HG03520 (cell line): ENCODE measurements around the gene ATP6V1G1.
"Not testable (repeated sequence)": the region's sequence is repeated elsewhere in the genome, so short reads cannot be mapped to it uniquely, and the experiment has no call there.

Experiments used
- ATAC-seq: cut with Tn5 transposase; IDR thresholded peaks from one replicate; pipeline ENCODE4 v1.9.1; 2021; ENCODE audit warnings: mild to moderate bottlenecking, moderate library complexity; ENCODE audit not compliant: unreplicated experiment

ATP6V1G1 gene

GRCh38 chr9:114576779-114577178 lies 10.8 kb upstream of the ATP6V1G1 start:
- not testable (repeated sequence) for ATAC-seq

DNA sequence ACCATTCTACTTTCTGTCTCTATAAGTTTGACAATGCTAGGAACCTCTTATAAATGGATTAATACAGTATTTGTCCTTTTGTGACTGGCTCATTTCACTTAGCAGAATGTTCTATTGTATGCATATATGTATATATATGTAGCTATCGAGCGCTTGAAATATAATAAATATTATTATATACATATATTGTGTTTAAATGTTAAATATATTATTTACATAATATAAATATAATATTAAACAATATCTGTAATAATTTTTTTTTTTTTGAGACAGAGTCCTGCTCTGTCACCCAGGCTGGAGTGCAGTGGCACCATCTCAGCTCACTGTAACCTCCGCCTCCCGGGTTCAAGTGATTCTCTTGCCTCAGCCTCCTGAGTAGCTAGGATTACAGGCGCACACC lies 9.4 kb upstream of the ATP6V1G1 start:
- ATAC-seq, result not testable (repeated sequence)

- no peak for ATAC-seq
Measured at GRCh38 chr9:114580609-114581193, 6.9 kb upstream of the ATP6V1G1 start.

DNA sequence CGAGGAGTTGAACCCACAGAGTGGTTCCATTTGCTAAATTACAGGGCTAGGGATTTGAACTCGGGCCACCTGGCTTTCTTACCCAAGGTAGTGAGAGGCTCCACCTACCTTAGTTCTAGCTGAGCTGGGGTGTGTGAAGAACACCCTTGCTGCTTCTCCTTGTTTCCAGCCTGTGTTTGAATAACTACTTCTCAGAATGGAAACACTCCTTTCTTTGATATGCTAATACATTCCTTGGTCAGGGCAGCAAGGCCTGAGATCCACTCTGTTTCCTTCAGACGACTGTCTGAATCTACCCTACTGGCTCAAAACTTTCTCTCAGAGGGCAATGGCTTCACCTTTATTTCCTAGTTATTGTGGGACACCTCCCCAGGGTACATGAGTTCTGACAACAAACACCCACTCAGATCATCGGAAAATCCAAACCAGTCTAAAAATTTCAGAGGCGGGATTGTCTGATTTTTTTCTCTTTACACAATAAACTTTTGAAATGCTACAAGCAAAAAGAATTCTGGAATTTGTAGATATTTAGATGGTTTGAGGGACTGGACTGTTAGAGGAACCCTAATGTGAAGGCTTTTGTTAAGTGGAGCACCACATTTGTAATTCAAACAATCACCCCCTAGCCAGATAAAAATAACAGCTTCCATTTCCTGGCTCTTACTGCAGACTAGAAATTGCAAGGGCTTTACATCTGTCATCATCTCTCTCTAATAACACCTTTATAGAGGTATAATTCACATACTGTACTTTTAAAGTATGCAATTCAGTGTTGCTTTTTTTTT lies 4.0 kb upstream of the ATP6V1G1 start:
- ATAC-seq, result no peak

DNA sequence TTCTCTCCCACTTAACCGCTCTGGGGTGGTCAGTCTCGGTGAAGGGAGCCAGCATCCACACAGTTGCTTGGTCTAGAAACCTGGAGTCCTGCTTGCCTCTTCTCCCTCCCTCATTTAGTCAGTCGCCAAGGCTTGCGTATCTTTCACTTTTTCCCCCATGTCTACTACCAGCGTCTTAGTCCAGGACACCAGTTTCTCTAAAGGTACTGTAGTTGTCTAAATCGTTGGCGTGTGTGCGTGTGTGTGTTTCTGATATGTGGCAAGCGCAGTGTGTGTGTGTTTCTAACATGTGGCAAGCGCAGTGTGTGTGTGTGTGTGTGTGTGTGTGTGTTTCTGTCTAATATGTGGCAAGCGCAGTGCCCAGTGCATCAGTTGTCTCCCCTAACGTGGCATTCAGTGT lies 641 bp downstream of the ATP6V1G1 start:
- no peak for ATAC-seq

GRCh38 chr9:114588651-114589526 lies 1.3 kb downstream of the ATP6V1G1 start:
- ATAC-seq, result no peak

- no peak for ATAC-seq
Measured at GRCh38 chr9:114590328-114590727, 2.8 kb downstream of the ATP6V1G1 start.

DNA sequence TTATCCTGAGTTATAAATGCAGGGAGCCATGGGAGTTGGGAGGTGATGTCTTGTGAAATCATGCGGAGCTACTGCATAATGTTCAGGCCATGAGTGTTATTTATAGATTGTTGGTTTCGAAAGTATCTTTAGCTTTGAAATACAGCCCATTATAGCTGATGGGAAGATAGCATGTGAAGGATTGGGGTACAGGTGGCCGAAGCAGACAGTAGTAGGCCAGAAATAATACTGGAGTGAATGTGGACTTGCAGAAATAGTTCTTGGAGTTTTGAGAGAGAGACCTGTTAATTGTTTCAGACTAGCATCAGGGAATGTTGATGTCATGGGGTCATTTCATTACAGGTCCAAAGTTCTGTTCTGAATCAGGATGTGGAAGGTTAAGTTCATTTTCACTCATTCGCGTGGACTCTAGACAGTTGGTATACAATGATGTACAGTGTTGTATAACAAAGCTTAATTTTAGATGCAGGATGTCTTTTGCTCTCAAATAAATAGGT lies 3.8 kb downstream of the ATP6V1G1 start:
- no peak for ATAC-seq

DNA sequence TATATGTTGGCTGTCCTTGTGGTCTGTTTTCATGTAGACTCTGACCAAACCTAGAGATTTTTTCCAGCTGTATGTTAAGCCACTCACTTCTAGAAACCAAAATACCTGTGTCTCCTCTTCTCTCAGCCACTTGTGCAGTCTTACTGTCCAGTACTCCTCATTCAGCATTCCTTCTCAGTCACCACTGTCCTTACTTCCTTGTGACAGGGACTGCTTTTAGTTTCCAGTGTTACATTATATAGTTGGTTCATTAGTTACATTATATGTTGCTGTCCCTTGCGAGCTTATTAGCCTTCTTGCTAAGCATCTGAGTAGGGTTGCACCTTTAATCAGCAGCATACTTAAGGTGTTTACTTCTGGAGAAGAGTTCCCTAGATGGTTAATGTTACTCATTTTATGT lies 4.3 kb downstream of the ATP6V1G1 start:
- no peak for ATAC-seq

- ATAC-seq, result no peak
Measured at GRCh38 chr9:114592356-114592755, 4.8 kb downstream of the ATP6V1G1 start.

DNA sequence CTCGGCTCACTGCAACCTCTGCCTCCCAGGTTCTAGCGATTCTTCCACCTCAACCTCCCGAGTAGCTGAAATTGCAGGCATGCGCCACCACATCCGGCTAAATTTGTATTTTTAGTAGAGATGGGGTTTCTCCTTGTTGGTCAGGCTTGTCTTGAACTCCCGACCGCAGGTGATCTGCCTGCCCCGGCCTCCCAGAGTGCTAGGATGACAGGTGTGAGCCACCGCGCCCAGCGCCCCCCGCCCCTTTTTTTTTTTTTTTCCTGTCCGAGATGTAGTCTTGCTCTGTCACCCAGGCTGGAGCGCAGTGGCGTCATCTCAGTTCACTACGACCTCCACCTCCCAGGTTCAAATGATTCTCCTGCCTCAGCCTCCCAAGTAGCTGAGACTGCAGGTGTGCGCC lies 6.6 kb downstream of the ATP6V1G1 start:
- ATAC-seq, result no peak

GRCh38 chr9:114600502-114601248 lies 13.1 kb downstream of the ATP6V1G1 start:
- ATAC-seq, result not testable (repeated sequence)

GRCh38 chr9:114601787-114602186 lies 14.2 kb downstream of the ATP6V1G1 start:
- not testable (repeated sequence) for ATAC-seq

- ATAC-seq, result no peak
Measured at GRCh38 chr9:114602620-114603019, 15.1 kb downstream of the ATP6V1G1 start.

DNA sequence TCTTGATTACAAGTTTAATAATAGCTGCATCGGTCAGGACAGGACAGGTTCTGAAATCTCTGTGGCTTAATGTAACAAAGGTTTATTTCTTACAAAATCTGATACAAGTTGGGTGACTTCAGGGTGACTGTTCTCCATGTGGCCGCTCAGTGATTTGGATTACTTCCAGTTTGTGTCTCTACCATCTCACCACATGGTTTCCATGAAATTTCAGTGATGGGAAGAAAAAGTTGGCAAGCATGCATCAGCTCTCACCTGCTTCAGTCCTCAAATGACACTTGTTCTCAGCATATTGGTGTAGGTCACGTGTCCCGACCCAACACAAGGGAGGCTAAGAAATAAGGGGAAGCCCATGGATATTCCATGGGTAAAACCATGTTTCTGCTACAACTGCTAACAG lies 15.7 kb downstream of the ATP6V1G1 start:
- ATAC-seq, result no peak

DNA sequence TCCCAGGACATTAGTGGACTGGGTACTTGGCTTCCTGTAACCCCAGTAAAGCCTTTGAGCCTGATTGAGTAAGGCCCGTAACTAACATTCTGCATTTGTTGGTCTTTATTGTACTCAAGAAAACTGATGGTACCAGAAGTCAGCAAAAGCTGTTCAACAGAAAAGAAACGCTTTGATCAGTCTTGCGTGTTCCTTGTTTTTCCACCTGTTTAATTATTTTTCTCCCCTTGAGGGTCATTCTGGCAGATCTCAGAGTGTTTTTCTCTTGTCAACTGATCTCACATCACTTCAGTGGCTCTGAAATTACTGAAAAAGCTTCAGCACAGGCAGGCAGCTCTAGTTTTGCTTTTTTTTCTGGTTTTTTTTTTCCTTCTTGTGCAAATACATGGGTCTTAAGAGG lies 17.4 kb downstream of the ATP6V1G1 start:
- no peak for ATAC-seq

DNA sequence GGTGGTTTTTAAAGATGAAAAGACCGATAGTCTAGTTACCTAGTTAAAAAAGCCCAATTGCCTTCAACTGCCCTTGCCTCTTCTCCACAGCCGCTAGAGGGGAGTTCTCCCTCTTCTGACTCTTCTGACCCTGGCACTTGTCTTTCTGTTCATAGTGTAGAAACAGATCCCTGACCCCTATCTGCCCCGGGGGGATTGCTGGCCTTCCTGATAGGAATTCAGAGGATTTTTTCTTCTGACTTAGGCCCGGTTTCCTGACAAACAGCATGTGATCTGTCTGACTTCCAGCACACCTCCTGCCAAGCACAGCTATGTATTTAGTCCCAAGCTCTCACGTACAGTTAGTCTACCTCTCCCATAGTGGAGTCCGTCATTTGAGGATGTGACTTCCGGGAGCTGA lies 18.5 kb downstream of the ATP6V1G1 start:
- ATAC-seq, result no peak

GRCh38 chr9:114606597-114607207 lies 19.1 kb downstream of the ATP6V1G1 start:
- no peak for ATAC-seq

- no peak for ATAC-seq
Measured at GRCh38 chr9:114607671-114608524, 20.3 kb downstream of the ATP6V1G1 start.

DNA sequence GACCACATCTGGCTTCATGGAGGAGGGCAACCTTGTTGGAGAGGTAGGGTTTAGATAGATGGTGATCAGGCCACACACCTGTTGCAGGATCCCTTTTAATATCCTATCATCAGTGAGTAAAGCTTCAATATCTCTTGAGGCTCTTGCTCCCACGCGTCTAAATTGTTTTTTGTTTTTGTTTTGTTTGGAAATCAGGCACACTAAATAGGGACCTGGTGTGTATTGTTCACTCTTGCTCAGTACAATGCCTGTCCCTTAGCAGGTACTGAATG lies 20.9 kb downstream of the ATP6V1G1 start:
- ATAC-seq, result no peak
